HCT116 (cell line): ENCODE data around the gene RAB1A. TPM values are rescaled to one million over a fixed set of nuclear protein-coding genes. Genes with fewer than 3 reads are reported as not detected.

ENCODE experiments used
- ATAC-seq: fragments of 200-7000 bp; cut with Tn5 transposase; 2 replicates; pipeline ENCODE4 v1.9.1; 2020; ENCODE audit warnings: mild to moderate bottlenecking, moderate library complexity
- BruUV-seq: library from RNA; stranded (reverse); fragments of 400-500 nt; replicated peaks from 2 replicates; lab custom pipeline; 2021; lab: Mats Ljungman, UMichigan
- CTCF ChIA-PET: fragments of 300-600 bp; sonication (Branson Sonifier 250); formaldehyde crosslinking; loops from one replicate; lab custom pipeline; 2021; ENCODE audit warnings: antibody characterized with exemption; lab: Charles Lee
- POLR2A ChIA-PET: fragments of 300-600, 350-600 bp; sonication (Branson Sonifier 250); formaldehyde crosslinking; loops from one replicate; lab custom pipeline; 2021; ENCODE audit warnings: antibody characterized with exemption; lab: Charles Lee
- RAD21 ChIA-PET, 2 experiments: fragments of 300-600 bp; sonication (Branson Sonifier 250); formaldehyde crosslinking; loops; one replicate each; lab custom pipeline; 2023; ENCODE audit warnings: low total read pairs in 2 of 2; ENCODE audit not compliant: uncharacterized antibody in 2 of 2, unreplicated experiment in 2 of 2, low non-redundant PET in 1 of 2; lab: Charles Lee
- DNase-seq: peaks from one replicate; pipeline ENCODE4 v3.0.0-alpha.2; 2010; ENCODE audit warnings: low read depth, low spot score
- H2AFZ ChIP-seq: fragments of 200-600 bp; shearing (Covaris generic), sonication (generic); 2 replicates; pipeline ENCODE4 v1.6.1; 2017; ENCODE audit warnings: low read depth, mixed run types, mixed read lengths, antibody characterized with exemption, low read length; ENCODE audit not compliant: poor library complexity, severe bottlenecking
- H3K27ac ChIP-seq: 2 replicates; pipeline ENCODE4 v1.5.1; 2012; ENCODE audit warnings: low read depth, low read length
- H3K27me3 ChIP-seq: fragments of 200-600 bp; sonication (generic); 2 replicates; pipeline ENCODE4 v1.6.1; 2016; ENCODE audit warnings: mixed run types, low read length, mixed read lengths; ENCODE audit not compliant: insufficient read depth
- H3K36me3 ChIP-seq, 2 experiments: fragments of 200-500 bp in 1 of 2; fragments of 200-600 bp in 1 of 2; sonication (Bioruptor generic) in 1 of 2; sonication (generic) in 1 of 2; 2 replicates each; pipeline versions ENCODE4 v1.5.1 to v1.6.1; 2014 to 2016; ENCODE audit warnings: low read length in 2 of 2, inconsistent platforms in 1 of 2, mixed read lengths in 1 of 2, mixed run types in 1 of 2; ENCODE audit not compliant: insufficient read depth in 2 of 2, control insufficient read depth in 1 of 2
- H3K4me1 ChIP-seq, 2 experiments: fragments of 200-600 bp in 1 of 2; sonication (generic) in 1 of 2; 2 replicates each; pipeline versions ENCODE4 v1.5.1 to v1.6.1; 2012 to 2017; ENCODE audit warnings: low read length in 2 of 2, inconsistent platforms in 1 of 2, mild to moderate bottlenecking in 1 of 2, mixed read lengths in 1 of 2, mixed run types in 1 of 2, moderate library complexity in 1 of 2; ENCODE audit not compliant: insufficient read depth in 2 of 2, control insufficient read depth in 1 of 2
- H3K4me2 ChIP-seq: fragments of 200-600 bp; sonication (generic); 2 replicates; pipeline ENCODE4 v1.6.1; 2017; ENCODE audit warnings: mixed run types, low read length, mixed read lengths
- H3K4me3 ChIP-seq, 2 experiments: fragments of 200-600 bp in 1 of 2; sonication (generic) in 1 of 2; replicated peaks in 1 of 2; 2 replicates each; pipeline ENCODE4 v1.5.1; 2011 to 2016; ENCODE audit warnings: low read length in 2 of 2, control low read depth in 1 of 2, low read depth in 1 of 2, mild to moderate bottlenecking in 1 of 2, mixed read lengths in 1 of 2, mixed run types in 1 of 2
- H3K79me2 ChIP-seq: fragments of 200-600 bp; sonication (generic); 2 replicates; pipeline ENCODE4 v1.6.1; 2017; ENCODE audit warnings: mild to moderate bottlenecking, mixed run types, low read length, moderate library complexity, mixed read lengths; ENCODE audit not compliant: insufficient read depth
- H3K9ac ChIP-seq: fragments of 200-600 bp; sonication (generic); 2 replicates; pipeline ENCODE4 v1.6.1; 2016; ENCODE audit warnings: low read length, mixed read lengths
- H3K9me2 ChIP-seq: fragments of 200-600 bp; sonication (generic), shearing (Covaris generic); 2 replicates; pipeline ENCODE4 v1.6.1; 2017; ENCODE audit warnings: mixed run types, mild to moderate bottlenecking, moderate library complexity; ENCODE audit not compliant: insufficient read depth
- H3K9me3 ChIP-seq, 2 experiments: fragments of 200-500 bp in 1 of 2; fragments of 200-600 bp in 1 of 2; sonication (Bioruptor generic) in 1 of 2; sonication (generic) in 1 of 2; 2 replicates each; pipeline ENCODE4 v1.6.1; 2014 to 2017; ENCODE audit warnings: low read length in 2 of 2, mixed read lengths in 2 of 2, inconsistent platforms in 1 of 2, low read depth in 1 of 2, mild to moderate bottlenecking in 1 of 2, mixed run types in 1 of 2, moderate library complexity in 1 of 2; ENCODE audit not compliant: control insufficient read depth in 1 of 2, insufficient read depth in 1 of 2
- H4K20me1 ChIP-seq: fragments of 200-600 bp; sonication (generic), shearing (Covaris generic); 2 replicates; pipeline ENCODE4 v1.6.1; 2017; ENCODE audit warnings: mixed run types, mild to moderate bottlenecking, moderate library complexity; ENCODE audit not compliant: insufficient read depth
- CEBPB ChIP-seq: IDR thresholded peaks from 2 replicates; pipeline ENCODE4 v1.6.1; 2012; ENCODE audit warnings: low read depth
- intact Hi-C: fragments of 100-400 bp; cut with micrococcal nuclease; formaldehyde crosslinking; loops from 2 replicates; pipeline ENCODE4 v1.10.0; 2022
- total RNA-seq: library from RNA; stranded (reverse); gene quantifications from one replicate; pipeline ENCODE4 v1.2.1, GENCODE V29; 2021; ENCODE audit not compliant: unreplicated experiment
- TF ChIP-seq, protein P1 (sequence below), 3 experiments: fragments of 200-600 bp in 1 of 3; sonication (generic) in 1 of 3; IDR thresholded peaks in 2 of 3; conservative IDR thresholded peaks in 1 of 3; 2 replicates each; pipeline ENCODE4 v1.5.1; 2012 to 2017; ENCODE audit warnings: low read depth in 2 of 3, low read length in 2 of 3, antibody characterized with exemption in 1 of 3, borderline replicate concordance in 1 of 3, control low read depth in 1 of 3, mild to moderate bottlenecking in 1 of 3, mixed read lengths in 1 of 3, mixed run types in 1 of 3, moderate library complexity in 1 of 3; ENCODE audit not compliant: insufficient read depth in 1 of 3

Gene RAB1A
- total RNA-seq, 1 experiment from 2014 or later: 131 TPM

DNA sequence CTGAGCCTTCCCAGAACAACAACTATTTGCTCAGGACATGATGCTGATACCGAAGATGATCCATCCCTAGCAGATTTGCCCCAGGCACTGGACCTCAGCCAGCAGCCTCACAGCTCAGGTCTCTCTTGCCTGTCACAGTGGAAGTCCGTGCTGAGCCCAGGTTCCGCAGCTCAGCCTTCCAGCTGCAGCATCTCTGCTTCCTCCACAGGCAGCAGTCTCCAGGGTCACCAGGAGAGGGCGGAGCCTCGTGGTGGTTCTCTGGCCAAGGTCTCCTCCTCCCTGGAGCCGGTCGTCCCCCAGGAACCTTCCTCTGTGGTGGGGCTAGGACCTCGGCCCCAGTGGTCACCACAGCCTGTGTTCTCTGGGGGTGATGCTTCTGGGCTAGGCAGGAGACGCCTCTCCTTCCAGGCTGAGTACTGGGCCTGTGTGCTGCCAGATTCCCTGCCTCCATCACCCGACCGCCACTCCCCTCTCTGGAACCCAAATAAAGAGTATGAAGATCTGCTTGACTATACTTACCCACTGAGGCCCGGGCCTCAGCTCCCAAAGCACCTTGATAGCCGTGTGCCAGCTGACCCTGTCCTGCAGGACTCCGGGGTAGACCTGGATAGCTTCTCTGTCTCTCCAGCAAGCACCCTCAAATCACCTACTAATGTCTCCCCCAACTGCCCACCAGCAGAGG is 58.3 kb downstream of the RAB1A start:
- no peak for DNase-seq

More for the DNA sequence above, 58.3 kb downstream of the RAB1A start:
- H3K9ac ChIP-seq: no peak overlapping the region
- peaks cover 29 to 53% of the 10 kb centered on the region in 2 experiments for H3K4me1 ChIP-seq
- 0 out of 4 replicates have a peak, but pooled peaks cover 2 to 6% of the 10 kb centered on the region in 2 experiments for H3K36me3 ChIP-seq
- H3K4me2 ChIP-seq: no peak overlapping the region
- ChIA-PET CTCF (interaction anchor here (0.8 to 1.4 kb wide), 3 partner anchors 11 to 71 kb away, joined by 3 to 5 read pairs (median 3); no protein-coding TSS in a partner anchor), POLR2A (no interaction called here)
- no peak overlapping the region for H2AFZ ChIP-seq
- BruUV-seq: no TSS peak
- no peak overlapping the region for H3K4me3 ChIP-seq
- H3K9me2 ChIP-seq: no peaks in the 10 kb centered on the region
- H3K9me3 ChIP-seq: no peaks in the 10 kb centered on the region
- H4K20me1 ChIP-seq: no peaks in the 10 kb centered on the region
- no peak for TF ChIP-seq CEBPB
- TF ChIP-seq, protein P1, sequence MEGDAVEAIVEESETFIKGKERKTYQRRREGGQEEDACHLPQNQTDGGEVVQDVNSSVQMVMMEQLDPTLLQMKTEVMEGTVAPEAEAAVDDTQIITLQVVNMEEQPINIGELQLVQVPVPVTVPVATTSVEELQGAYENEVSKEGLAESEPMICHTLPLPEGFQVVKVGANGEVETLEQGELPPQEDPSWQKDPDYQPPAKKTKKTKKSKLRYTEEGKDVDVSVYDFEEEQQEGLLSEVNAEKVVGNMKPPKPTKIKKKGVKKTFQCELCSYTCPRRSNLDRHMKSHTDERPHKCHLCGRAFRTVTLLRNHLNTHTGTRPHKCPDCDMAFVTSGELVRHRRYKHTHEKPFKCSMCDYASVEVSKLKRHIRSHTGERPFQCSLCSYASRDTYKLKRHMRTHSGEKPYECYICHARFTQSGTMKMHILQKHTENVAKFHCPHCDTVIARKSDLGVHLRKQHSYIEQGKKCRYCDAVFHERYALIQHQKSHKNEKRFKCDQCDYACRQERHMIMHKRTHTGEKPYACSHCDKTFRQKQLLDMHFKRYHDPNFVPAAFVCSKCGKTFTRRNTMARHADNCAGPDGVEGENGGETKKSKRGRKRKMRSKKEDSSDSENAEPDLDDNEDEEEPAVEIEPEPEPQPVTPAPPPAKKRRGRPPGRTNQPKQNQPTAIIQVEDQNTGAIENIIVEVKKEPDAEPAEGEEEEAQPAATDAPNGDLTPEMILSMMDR (IDR thresholded peaks at IDR 0.05 in 2 of 3, conservative IDR thresholded peaks at IDR 0.05 in 1 of 3; ENCODE audit: borderline replicate concordance in 1 of 3, insufficient read depth in 1 of 3, low read depth in 2 of 3, low read length in 2 of 3): peak in 2 of 3 experiments; percentile 37; a peak in 3 of 6 replicates
- TF ChIP-seq, all 23 proteins: peak for 1
- RAD21 ChIA-PET: no interaction called here
- no peaks in the 10 kb centered on the region for H3K79me2 ChIP-seq
- H3K27me3 ChIP-seq: no peaks in the 10 kb centered on the region
- peak; percentile 35; the same call in 1 of the 2 replicates for ATAC-seq
- intact Hi-C loops: loop anchor here (2.0 kb wide), 1 partner anchor 501 kb away; no protein-coding TSS in a partner anchor
- no peak overlapping the region for H3K27ac ChIP-seq
